Astrocyte (in vitro differentiated cells and primary cell): ENCODE data around the gene ARHGAP6.

ENCODE experiments used
- EZH2 ChIP-seq: IDR thresholded peaks from 2 replicates; pipeline ENCODE4 v1.6.1; 2012; ENCODE audit warnings: mild to moderate bottlenecking, low read length, inconsistent platforms; ENCODE audit not compliant: insufficient read depth
- TF ChIP-seq, protein P1 (sequence below): IDR thresholded peaks from 2 replicates; pipeline ENCODE4 v1.5.1; 2011; ENCODE audit warnings: low read depth, mild to moderate bottlenecking, inconsistent platforms, low read length, moderate library complexity; ENCODE audit not compliant: insufficient read depth

DNA sequence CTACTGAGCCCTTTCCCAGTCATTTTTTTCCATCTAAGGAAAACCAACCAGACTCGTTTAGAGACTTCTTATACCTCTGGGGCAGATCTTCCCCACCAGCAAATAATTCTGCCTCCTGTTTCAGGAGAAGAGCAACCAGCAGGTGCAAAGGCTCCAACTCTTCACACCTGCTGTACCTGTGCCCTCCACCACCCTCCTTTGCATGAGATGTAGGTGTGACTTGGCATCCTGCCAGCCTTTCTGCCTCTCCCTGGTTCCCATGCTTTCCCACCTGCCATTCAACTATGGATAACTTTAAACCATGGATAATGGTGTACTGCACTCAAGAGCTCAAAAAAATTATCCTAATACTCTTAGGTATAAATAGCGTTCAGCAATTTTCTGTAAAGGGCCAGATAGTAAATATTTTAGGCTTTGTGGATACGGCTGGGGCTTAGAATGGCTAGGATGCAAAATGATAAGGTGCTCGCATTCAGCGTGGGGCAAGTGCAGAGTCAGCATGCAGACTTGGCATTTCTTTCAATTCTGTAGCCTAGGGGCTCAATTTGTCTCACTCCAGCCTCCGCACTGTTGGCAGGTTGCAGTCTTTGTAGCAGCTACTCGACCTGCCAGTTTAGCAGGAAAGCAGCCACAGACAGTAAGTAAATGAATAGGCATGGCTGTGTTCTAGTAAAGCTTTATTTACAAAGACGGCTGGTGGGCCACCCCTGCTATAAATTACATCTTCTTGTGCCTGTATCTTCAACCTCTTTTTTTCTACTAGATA is 474.8 kb downstream of the ARHGAP6 start:
- no peak for TF ChIP-seq EZH2
- TF ChIP-seq, protein P1, sequence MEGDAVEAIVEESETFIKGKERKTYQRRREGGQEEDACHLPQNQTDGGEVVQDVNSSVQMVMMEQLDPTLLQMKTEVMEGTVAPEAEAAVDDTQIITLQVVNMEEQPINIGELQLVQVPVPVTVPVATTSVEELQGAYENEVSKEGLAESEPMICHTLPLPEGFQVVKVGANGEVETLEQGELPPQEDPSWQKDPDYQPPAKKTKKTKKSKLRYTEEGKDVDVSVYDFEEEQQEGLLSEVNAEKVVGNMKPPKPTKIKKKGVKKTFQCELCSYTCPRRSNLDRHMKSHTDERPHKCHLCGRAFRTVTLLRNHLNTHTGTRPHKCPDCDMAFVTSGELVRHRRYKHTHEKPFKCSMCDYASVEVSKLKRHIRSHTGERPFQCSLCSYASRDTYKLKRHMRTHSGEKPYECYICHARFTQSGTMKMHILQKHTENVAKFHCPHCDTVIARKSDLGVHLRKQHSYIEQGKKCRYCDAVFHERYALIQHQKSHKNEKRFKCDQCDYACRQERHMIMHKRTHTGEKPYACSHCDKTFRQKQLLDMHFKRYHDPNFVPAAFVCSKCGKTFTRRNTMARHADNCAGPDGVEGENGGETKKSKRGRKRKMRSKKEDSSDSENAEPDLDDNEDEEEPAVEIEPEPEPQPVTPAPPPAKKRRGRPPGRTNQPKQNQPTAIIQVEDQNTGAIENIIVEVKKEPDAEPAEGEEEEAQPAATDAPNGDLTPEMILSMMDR: no peak
